ENCODE results near the gene SPEF2.

GRCh38 chr5:35617060-35617434 is 616 bp upstream of the SPEF2 start:
- TF ChIP-seq CREB1 (CRISPR knock-in tag; IDR thresholded peaks at IDR 0.05) (no peak), CTCF (IDR thresholded peaks at IDR 0.05) (no peak), USF2 (CRISPR knock-in tag; IDR thresholded peaks at IDR 0.05) (no peak), MXD4 (CRISPR knock-in tag; IDR thresholded peaks at IDR 0.05; ENCODE audit: borderline replicate concordance) (no peak), SP1 (CRISPR knock-in tag; conservative IDR thresholded peaks at IDR 0.05) (no peak), ESRRA (CRISPR knock-in tag; IDR thresholded peaks at IDR 0.05; ENCODE audit: borderline replicate concordance) (no peak), IRF2 (CRISPR knock-in tag; IDR thresholded peaks at IDR 0.05; ENCODE audit: borderline replicate concordance, low read depth) (no peak), PREB (CRISPR knock-in tag; IDR thresholded peaks at IDR 0.05; ENCODE audit: borderline replicate concordance) (no peak), ATF2 (CRISPR knock-in tag; IDR thresholded peaks at IDR 0.05; ENCODE audit: borderline replicate concordance, low read depth) (no peak), E2F4 (CRISPR knock-in tag; IDR thresholded peaks at IDR 0.05; ENCODE audit: borderline replicate concordance, low read depth) (no peak)
